ENCODE measurements around the gene CARD10.

The CARD10 gene

DNA sequence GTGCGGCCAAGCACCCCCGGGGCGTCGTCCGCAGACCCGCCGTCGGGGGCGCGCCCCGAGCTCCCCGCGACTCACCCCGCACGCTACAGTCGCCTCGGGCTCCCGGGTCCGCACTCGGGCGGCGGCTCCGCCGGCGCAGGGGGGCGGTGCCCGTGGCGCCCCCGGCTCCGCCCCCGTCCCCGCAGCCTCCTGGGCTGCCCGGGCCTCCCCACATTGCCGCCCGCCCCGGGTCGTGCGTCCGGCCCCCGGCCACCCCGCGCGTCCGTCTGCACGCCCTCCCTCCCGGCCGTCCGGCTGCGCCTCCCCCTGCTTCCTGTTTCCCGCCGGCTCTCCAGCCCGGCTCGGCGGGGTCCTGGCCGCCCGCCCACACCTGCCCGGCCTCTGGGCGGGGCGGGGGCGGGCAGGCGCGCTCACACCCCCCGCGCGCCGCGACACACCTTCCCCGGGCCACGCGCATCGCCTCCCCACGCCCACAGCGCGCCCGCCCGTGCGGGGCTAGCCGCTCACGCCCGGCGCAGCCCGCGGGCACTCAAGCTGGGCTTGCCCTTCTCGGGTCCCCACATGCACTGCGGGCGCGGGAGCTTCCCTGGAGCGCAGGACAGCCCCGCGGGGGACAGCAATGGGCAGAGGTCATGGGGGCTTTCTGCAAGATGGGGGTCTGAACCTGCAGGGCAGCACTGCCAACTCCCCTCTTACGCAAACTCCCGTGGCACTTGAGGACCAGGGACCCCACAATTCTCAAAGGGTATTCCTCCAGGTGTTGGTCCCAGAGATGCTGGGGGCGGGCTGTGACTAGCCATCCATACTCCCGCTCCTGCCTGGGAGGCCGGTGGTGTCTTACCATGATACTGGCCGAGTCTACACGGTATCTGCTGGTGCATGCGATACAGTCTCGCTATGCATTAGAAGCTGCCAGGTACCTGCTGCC is at the start of gene CARD10:
TSS of gene CARD10 (minus strand) at position 148 of the 928 bp plus-strand sequence. CDS start 215 bp downstream, outside the sequence.
- DNase-seq (ENCODE audit: insufficient read length, low spot score) (no peak), FAIRE-seq (no peak)

DNA sequence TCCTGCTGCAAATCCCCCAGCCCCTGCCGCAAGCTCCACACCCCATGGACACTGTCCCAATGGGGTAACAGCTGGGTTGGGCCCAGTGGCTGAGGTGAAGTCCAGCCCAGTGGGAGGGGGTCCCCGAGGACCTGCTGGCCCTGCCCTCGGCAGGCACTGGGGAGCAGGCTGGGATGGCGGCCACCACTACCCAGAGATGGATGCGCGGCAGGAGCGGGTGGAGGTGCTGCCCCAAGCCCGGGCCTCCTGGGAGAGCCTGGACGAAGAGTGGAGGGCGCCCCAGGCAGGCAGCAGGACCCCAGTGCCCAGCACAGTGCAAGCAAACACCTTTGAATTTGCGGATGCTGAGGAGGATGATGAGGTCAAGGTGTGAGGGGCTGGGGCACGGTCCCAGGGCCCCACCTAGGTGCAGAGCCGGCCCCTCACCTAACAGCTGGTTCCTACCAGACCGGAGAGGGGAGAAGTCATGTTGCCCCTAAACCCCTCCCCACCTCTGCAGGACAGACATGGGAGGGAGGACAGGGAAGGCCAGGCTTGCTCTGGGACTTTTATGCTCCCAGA is 49.3 kb upstream of the CARD10 start:
- FAIRE-seq: no peak
- no peak for DNase-seq (ENCODE audit: insufficient read length, low spot score)

DNA sequence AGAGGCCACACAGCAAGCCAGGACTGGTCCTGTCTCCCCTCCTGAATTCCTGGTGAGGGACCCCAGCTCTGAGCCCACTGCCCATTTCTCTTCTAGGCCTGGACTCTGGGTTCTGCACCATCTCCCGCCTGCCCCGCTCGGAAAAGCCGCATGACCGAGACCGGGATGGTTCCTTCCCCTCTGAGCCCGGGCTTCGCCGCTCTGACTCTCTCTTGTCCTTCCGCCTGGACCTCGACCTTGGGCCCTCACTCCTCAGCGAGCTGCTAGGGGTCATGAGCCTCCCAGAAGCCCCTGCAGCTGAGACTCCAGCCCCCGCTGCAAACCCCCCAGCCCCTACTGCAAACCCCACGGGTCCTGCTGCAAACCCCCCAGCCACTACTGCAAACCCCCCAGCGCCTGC is 48.8 kb upstream of the CARD10 start:
- no peak for DNase-seq (ENCODE audit: insufficient read length, low spot score)
- no peak for FAIRE-seq

- no peak for FAIRE-seq
- peak; percentile 31 for DNase-seq (ENCODE audit: insufficient read length, low spot score)
Observed at GRCh38 chr22:37566903-37567798, 47.9 kb upstream of the CARD10 start.

GRCh38 chr22:37566329-37566837 is 47.2 kb upstream of the CARD10 start:
- FAIRE-seq: no peak
- DNase-seq (ENCODE audit: insufficient read length, low spot score): no peak

DNA sequence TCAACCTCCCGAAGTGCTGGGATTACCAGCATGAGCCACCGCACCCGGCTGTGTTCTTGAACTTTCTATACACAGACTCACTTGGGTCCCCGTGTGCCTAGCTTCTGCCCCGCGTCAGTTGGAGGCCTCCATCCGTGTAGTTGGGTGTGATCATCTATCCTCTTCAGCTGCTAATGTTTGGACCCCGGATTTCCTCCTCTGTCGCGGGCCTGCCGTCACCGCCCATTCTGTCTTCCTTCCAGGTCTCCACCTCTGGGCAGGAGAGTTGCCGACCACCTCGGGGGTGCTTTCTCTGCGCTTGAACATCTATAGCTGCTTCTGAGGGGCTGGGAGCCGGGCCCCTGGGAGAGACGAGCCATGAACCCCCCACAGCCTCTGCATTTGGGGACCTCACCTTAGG is 46.6 kb upstream of the CARD10 start:
- no peak for FAIRE-seq

GRCh38 chr22:37564111-37564711 is 45.0 kb upstream of the CARD10 start:
- DNase-seq (ENCODE audit: insufficient read length, low spot score) (no peak), FAIRE-seq (no peak)

More for the DNA sequence above, 46.6 kb upstream of the CARD10 start:
- DNase-seq (ENCODE audit: insufficient read length, low spot score): no peak

DNA sequence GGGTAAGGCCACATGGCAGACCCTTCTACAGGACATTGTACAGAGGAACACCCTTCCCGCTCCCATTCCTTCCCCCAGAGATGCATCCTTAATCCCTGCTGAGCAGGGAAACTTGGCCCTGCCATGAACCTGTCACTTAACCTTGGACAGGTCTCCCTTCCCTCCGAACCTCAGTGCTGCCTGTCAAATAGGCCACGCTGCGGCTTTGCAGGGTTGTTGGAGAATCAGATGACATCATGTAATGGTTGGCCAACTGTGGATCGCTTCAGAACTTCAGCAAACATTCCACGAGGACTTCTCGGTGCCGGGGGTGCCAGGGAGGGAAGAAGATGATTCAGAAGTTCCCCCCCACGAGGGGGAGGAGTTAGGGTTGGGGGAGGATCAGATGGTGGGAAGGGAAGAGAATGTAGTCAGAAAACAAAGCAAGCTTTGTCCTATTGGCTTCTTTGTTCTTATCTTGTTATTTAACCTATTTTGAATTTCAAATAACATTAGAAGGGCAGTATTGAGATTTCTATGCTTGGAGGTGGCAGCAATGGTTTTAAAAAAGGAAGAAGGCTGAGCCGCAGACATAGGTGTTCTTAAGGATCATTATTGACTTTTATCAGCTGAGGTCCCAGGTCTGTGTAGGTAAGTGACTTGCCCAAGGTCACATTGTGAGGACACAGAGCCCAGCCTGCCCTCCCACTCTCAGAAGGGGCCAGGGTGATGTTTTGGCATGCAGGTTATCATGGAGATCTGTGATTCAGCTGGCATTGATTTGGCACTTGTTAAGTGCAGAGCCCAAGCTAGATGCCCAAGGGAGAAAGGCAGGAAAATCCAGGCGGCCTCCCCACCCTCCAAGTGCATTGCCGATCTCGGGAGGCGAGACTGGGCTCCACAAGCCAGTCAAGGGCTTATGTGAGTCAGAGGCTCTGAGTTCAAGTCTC is 44.2 kb upstream of the CARD10 start:
- peak; percentile 56 for DNase-seq (ENCODE audit: insufficient read length, low spot score)
- peak; percentile 74 for FAIRE-seq

- no peak for FAIRE-seq
- no peak for DNase-seq (ENCODE audit: insufficient read length, low spot score)
Observed at GRCh38 chr22:37562049-37562875, 43.0 kb upstream of the CARD10 start.

DNA sequence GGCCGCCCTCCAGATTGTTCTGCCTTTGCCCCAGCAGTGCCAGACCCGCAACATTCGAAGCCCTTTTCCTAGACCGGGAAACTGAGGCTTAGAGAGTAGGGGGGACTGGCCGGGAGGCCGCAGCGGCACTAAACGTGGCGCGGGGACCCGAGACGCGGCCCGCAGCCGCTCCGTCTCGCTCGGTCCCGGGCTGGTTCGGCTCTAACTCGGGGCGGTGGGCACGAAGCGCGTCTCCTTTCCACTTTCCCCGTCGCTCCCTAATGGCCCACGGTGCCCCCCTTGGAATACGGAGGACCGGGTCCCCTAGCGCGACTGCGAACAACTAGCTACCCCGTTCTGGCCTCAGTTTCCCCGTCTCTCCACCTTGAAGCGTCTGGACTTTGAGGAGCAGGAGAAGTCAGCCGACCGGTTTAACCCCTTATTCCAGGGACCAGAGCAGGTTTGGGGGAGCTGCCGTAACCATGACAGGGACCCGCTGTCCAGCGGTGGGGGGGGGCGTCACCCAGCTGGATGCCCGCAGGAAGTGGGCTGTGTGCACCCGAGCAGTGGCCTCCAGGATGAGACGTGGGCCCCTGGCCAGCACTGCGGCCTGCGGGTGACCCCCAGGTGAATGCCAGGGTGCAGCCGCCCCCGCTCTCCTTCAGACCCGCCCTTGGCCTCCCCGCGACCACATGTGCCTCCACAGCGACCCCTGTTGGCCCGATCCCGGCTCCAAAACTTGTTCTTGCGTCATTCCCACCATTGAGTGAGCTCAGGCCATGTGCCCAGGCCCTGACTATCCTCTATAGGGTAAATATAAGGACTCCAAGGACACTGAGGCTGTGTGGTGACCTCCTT is 42.2 kb upstream of the CARD10 start:
- DNase-seq (ENCODE audit: insufficient read length, low spot score) (peak; percentile 76), FAIRE-seq (peak; percentile 89)

DNA sequence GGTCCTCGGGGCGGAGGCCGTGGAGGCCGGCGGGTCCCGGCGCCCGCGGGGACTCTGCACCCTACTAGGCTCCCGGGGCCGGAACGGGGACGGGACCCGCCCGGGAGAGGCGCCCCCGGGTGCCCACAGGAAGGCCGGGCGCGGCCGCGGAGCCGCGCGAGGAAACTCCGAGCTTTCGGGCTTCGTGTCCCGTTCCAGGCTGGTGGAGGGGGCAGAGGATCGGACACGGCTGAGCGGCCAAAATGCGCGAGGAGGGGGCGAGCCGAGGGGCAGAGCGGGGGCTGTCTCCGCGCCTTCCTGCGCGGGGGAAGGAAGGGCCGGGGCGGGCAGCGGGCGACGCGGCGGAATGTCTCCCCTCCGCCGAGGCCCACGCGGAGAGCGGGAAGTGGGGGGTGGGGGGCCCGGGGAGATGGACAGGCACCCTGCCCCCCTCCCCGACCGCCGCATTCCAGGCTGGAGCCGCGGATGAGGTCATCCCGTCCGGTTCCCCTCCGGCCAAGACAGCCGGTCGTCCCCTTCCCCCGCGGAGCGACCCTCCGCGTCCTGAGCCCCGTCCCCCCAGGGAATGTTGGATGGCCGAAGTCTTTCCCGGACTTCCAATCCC is 41.5 kb upstream of the CARD10 start:
- DNase-seq (ENCODE audit: insufficient read length, low spot score) (no peak), FAIRE-seq (peak; percentile 13)

- no peak for FAIRE-seq
- peak; percentile 31 for DNase-seq (ENCODE audit: insufficient read length, low spot score)
Observed at GRCh38 chr22:37559901-37560607, 40.8 kb upstream of the CARD10 start, which contains the start of gene CDC42EP1. Gene CDC42EP1, plus strand, starts transcription at chr22:37560480. Its CDS starts 5,870 bp downstream, at chr22:37566350.

DNA sequence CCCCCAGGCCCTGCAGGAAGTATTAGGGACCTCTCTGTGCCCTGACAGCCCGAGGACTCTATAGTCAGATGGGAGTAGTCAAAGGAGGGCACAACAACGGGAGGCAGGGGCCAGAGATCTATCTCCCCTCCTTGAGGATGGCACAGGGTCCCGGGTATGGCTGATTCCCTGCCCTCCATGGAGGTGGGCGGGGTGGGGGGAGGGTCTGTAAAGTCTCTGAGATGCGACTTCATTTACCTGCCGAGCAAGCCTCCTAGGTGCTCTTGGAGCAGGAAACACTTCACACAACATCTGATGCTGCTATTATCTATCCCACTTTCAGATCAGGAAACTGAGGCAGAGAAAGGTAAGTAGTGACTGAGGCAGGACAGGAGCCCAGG is 40.3 kb upstream of the CARD10 start:
- DNase-seq (ENCODE audit: insufficient read length, low spot score) (no peak), FAIRE-seq (no peak)

GRCh38 chr22:37558815-37559214 is 39.6 kb upstream of the CARD10 start:
- no peak for FAIRE-seq
- no peak for DNase-seq (ENCODE audit: insufficient read length, low spot score)

- DNase-seq (ENCODE audit: insufficient read length, low spot score) (no peak), FAIRE-seq (no peak)
Observed at GRCh38 chr22:37557321-37558001, 38.2 kb upstream of the CARD10 start.

DNA sequence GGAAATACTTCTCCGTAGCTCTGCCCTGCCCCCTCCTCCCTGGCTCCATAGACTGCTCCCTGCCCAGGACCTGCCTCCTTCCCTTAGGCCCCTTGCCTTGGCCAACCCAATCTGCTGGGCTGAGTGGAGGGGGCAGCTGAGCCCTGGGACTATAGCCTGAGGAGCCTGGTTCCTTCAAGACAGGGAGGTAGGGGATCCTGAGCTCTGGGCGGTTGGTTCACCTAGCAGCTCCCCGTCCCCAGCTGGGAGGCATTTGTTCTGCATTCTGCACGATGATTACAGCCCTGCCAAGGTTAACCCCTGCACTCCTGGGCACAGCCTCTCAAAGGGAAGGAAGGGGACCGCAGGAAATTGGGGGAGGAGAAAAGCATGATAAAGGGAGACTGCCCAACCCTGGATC is 37.5 kb upstream of the CARD10 start:
- no peak for FAIRE-seq
- no peak for DNase-seq (ENCODE audit: insufficient read length, low spot score)

Measured in HTR-8/SVneo (cell line).